ENCODE measurements around the gene POLR2E.

DNA sequence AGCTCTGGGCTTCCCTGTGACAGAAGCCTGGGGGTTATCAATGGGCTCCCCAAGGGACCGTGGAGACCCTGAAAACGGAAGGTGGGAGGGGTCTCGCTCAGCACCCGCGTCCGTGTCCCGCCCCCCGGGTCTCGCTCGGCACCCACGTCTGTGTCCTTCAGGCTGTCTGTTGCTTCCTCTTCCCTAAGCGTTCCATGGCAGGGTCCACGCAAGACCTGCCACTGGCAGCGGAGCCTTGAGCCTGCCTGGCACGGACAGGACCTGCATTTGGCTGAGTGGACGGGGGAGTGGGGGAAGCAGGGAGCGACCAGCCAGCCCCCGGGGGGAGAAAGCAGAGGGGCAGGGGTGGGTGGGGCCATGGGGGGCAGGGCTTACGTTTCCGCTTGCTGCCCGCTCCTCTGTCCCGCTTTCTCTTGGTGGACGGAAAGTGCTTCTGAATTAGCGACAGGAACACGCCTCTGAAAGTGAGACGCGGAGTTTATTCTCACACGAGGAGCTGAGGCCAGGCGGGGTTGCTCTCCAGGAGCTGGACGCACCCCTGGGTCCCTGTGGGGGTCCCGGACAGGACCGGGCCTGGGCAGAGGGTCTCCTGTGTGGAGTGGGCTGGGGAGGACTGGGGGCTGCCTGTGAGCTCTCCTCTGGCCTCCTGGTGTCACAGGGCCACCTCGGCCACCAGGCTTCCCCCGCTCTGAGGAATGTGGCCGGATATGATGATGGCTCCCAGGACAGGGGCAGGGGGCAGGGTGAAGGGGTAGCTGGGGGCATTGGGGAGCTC, 20.7 kb upstream of the POLR2E start:
- TF ChIP-seq POLR2A (IDR thresholded peaks at IDR 0.05): no peak
- TF ChIP-seq, protein P1, sequence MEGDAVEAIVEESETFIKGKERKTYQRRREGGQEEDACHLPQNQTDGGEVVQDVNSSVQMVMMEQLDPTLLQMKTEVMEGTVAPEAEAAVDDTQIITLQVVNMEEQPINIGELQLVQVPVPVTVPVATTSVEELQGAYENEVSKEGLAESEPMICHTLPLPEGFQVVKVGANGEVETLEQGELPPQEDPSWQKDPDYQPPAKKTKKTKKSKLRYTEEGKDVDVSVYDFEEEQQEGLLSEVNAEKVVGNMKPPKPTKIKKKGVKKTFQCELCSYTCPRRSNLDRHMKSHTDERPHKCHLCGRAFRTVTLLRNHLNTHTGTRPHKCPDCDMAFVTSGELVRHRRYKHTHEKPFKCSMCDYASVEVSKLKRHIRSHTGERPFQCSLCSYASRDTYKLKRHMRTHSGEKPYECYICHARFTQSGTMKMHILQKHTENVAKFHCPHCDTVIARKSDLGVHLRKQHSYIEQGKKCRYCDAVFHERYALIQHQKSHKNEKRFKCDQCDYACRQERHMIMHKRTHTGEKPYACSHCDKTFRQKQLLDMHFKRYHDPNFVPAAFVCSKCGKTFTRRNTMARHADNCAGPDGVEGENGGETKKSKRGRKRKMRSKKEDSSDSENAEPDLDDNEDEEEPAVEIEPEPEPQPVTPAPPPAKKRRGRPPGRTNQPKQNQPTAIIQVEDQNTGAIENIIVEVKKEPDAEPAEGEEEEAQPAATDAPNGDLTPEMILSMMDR (IDR thresholded peaks at IDR 0.05): no peak
